Smooth muscle cell (in vitro differentiated cells): ENCODE data around the gene TNF. TPM values are rescaled to one million over a fixed set of nuclear protein-coding genes. Genes with fewer than 3 reads are reported as not detected.

Source experiments
- DNase-seq: peaks from one replicate; lab custom pipeline; 2025; ENCODE audit not compliant: unreplicated experiment; lab: John Stamatoyannopoulos, UW
- H2AFZ ChIP-seq: fragments of 200-600 bp; sonication (generic); 2 replicates; pipeline ENCODE4 v1.6.0; 2016; ENCODE audit warnings: antibody characterized with exemption, low read depth, mild to moderate bottlenecking
- H3F3A ChIP-seq: fragments of 200-600 bp; sonication (generic); 2 replicates; pipeline ENCODE4 v1.6.0; 2017; ENCODE audit warnings: antibody characterized with exemption, low read depth
- H3K27ac ChIP-seq: fragments of 200-600 bp; sonication (generic); 2 replicates; pipeline ENCODE4 v1.5.1; 2016; ENCODE audit warnings: low read depth, mild to moderate bottlenecking
- H3K27me3 ChIP-seq: fragments of 200-600 bp; sonication (generic); 2 replicates; pipeline ENCODE4 v1.6.1; 2016; ENCODE audit warnings: low read depth, mild to moderate bottlenecking
- H3K36me3 ChIP-seq: fragments of 200-600 bp; sonication (generic); 2 replicates; pipeline ENCODE4 v1.5.1; 2016; ENCODE audit warnings: low read depth
- H3K4me1 ChIP-seq: fragments of 200-600 bp; sonication (generic); 2 replicates; pipeline ENCODE4 v1.5.1; 2016; ENCODE audit warnings: low read depth
- H3K4me2 ChIP-seq: fragments of 200-600 bp; sonication (generic); 2 replicates; pipeline ENCODE4 v1.6.0; 2016; ENCODE audit warnings: mild to moderate bottlenecking
- H3K4me3 ChIP-seq: fragments of 200-600 bp; sonication (generic); 2 replicates; pipeline ENCODE4 v1.5.1; 2016; ENCODE audit warnings: mild to moderate bottlenecking
- H3K79me2 ChIP-seq: fragments of 200-600 bp; sonication (generic); 2 replicates; pipeline ENCODE4 v1.6.0; 2016; ENCODE audit warnings: low read depth, mild to moderate bottlenecking
- H3K9ac ChIP-seq: fragments of 200-600 bp; sonication (generic); 2 replicates; pipeline ENCODE4 v1.6.0; 2016; ENCODE audit warnings: low read depth
- H3K9me3 ChIP-seq: fragments of 200-600 bp; sonication (generic); replicated peaks from 2 replicates; pipeline ENCODE4 v1.5.1; 2016; ENCODE audit warnings: low read depth
- H4K20me1 ChIP-seq: fragments of 200-600 bp; sonication (generic); 2 replicates; pipeline ENCODE4 v1.6.0; 2016; ENCODE audit warnings: low read depth
- CTCF ChIP-seq: fragments of 200-600 bp; sonication (generic); IDR thresholded peaks from 2 replicates; pipeline ENCODE4 v1.5.1; 2017; ENCODE audit warnings: borderline replicate concordance, mild to moderate bottlenecking, antibody characterized with exemption; ENCODE audit not compliant: insufficient read depth, poor library complexity, severe bottlenecking
- WGBS: methylation state at CpG from one replicate; pipeline ENCODE4 v1.1.7; 2016; ENCODE audit warnings: low lambda C conversion rate; 5-methylcytosine and 5-hydroxymethylcytosine counted together
- polyA plus RNA-seq: library from polyadenylated mRNA; unstranded; fragments of >200 nt; fragmentation: Nextera tagmentation; extraction: Ambion mirVana; gene quantifications from 2 replicates; pipeline ENCODE4 v1.2.1, GENCODE V29; 2016
- total RNA-seq: library from RNA; depleted of rRNA; stranded (reverse); fragments of >200 nt; gene quantifications from 2 replicates; pipeline ENCODE4 v1.2.3, GENCODE V29; 2014

Gene TNF
- total and polyA plus RNA-seq, 2 experiments from 2014 or later, result 0.94 to 1.5 TPM

- H3K79me2 ChIP-seq, result no peaks in the 10 kb centered on the region
- H3K9ac ChIP-seq, result no peak overlapping the region
- H3K4me1 ChIP-seq, result no peaks in the 10 kb centered on the region
- H4K20me1 ChIP-seq, result no peaks in the 10 kb centered on the region
- 77% methylated on average over 13 of the region's 14 CpGs for WGBS
- H2AFZ ChIP-seq, result no peak overlapping the region
- no peaks in the 10 kb centered on the region for H3F3A ChIP-seq
- no peak for DNase-seq
- H3K4me3 ChIP-seq, result no peak overlapping the region
- H3K27ac ChIP-seq, result no peak overlapping the region
- no peak for TF ChIP-seq CTCF
- no peak overlapping the region for H3K4me2 ChIP-seq
- no peaks in the 10 kb centered on the region for H3K36me3 ChIP-seq
- no peaks in the 10 kb centered on the region for H3K27me3 ChIP-seq
- no peaks in the 10 kb centered on the region for H3K9me3 ChIP-seq
Measured at GRCh38 chr6:31574106-31575061, 981 bp upstream of the TNF start.

- Histone ChIP-seq H2AFZ (no peak overlapping the region), H3K4me3 (no peak overlapping the region), H3K9me3 (no peaks in the 10 kb centered on the region), H3K36me3 (no peaks in the 10 kb centered on the region), H3K27ac (no peak overlapping the region), H4K20me1 (no peaks in the 10 kb centered on the region), H3K79me2 (no peaks in the 10 kb centered on the region), H3K27me3 (no peaks in the 10 kb centered on the region), H3K4me2 (no peak overlapping the region), H3F3A (no peaks in the 10 kb centered on the region), H3K4me1 (no peaks in the 10 kb centered on the region), H3K9ac (no peak overlapping the region)
- no peak for TF ChIP-seq CTCF
- DNase-seq, result no peak
- 75% methylated on average over 8 of the region's 8 CpGs for WGBS
Measured at GRCh38 chr6:31575952-31576685, 754 bp downstream of the TNF start.

DNA sequence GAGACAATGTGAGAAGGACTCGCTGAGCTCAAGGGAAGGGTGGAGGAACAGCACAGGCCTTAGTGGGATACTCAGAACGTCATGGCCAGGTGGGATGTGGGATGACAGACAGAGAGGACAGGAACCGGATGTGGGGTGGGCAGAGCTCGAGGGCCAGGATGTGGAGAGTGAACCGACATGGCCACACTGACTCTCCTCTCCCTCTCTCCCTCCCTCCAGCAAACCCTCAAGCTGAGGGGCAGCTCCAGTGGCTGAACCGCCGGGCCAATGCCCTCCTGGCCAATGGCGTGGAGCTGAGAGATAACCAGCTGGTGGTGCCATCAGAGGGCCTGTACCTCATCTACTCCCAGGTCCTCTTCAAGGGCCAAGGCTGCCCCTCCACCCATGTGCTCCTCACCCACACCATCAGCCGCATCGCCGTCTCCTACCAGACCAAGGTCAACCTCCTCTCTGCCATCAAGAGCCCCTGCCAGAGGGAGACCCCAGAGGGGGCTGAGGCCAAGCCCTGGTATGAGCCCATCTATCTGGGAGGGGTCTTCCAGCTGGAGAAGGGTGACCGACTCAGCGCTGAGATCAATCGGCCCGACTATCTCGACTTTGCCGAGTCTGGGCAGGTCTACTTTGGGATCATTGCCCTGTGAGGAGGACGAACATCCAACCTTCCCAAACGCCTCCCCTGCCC is 1.7 kb downstream of the TNF start:
- Histone ChIP-seq H3K4me3 (no peak overlapping the region), H3K4me2 (no peak overlapping the region), H3K27ac (no peak overlapping the region), H3F3A (no peaks in the 10 kb centered on the region), H2AFZ (no peak overlapping the region), H3K4me1 (no peaks in the 10 kb centered on the region), H3K9ac (no peak overlapping the region), H3K79me2 (no peaks in the 10 kb centered on the region), H3K27me3 (no peaks in the 10 kb centered on the region), H4K20me1 (no peaks in the 10 kb centered on the region), H3K9me3 (no peaks in the 10 kb centered on the region), H3K36me3 (no peaks in the 10 kb centered on the region)
- no peak for DNase-seq
- no peak for TF ChIP-seq CTCF
- 96% methylated on average over 19 of the region's 19 CpGs for WGBS
